Raji (cell line): Measurements from ENCODE around the gene AFF1.

Experiments
- POLR2A ChIP-seq: IDR thresholded peaks from 2 replicates; pipeline ENCODE4 v1.6.1; 2011; ENCODE audit warnings: low read depth, low read length, control low read depth; ENCODE audit not compliant: insufficient read depth

Gene AFF1

DNA sequence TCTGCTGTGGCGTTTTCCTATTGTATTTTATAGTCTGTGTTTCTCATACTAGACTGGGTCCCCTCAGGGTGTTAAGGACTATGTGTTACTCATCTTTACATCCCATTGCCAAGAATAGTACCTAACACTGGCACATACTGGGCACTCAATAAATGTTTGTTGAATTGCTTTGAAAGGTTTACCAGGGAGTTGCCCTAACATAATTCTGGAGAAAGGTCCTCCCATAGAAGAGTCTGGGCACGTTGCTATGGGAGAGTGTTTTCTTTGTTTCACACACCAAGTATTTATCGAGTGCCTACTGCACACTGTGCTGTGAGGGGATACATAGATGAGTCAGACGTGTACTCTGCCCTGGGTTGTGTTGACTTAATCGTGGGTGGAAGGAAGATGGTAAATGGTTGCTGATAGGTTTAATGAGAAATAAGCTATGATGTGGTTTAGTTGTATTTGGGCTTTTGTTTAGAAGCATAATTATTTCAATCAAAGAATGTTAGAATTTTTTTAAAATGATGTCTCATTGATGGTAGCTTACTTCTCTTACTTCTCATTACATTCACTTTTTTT, 42.9 kb downstream of the AFF1 start:
- no peak for TF ChIP-seq POLR2A

DNA sequence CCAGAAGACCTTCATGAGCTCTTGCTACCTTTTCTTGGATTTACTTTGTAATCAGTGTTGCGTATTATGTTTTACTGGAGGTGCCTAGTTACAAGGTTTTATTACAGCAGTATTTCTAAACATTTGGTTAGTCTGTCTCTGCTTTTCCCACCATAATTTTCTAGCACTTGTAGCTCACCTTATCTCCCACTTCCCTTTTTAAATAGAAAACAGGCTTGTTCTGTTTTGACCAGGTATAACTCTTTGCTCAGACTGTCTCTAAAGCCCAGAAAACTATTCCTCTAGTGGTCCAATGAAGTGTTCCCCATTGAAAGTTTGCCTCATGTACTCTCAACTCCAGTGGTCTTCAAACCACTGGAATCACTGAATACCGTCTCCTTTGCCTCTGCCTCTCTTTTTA, 43.9 kb downstream of the AFF1 start:
- TF ChIP-seq POLR2A = no peak

DNA sequence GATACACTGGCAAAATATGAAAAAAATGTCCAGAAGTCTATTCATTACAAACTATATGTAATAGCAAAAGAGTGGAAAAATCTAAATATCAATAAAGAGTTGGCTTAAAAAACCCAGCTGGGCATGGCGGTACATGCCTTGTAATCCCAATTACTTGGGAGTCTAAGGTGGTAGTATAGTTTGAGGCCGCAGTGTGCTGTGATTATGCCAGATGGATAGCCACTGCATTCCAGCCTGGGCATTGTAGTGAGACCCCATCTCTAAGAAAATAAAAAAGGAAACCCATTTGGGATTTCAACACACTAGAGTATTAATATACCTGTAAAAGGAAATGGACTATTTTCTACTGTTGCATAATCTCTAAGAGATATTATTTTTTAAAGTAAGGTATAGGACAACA, 45.4 kb downstream of the AFF1 start:
- TF ChIP-seq POLR2A = no peak

DNA sequence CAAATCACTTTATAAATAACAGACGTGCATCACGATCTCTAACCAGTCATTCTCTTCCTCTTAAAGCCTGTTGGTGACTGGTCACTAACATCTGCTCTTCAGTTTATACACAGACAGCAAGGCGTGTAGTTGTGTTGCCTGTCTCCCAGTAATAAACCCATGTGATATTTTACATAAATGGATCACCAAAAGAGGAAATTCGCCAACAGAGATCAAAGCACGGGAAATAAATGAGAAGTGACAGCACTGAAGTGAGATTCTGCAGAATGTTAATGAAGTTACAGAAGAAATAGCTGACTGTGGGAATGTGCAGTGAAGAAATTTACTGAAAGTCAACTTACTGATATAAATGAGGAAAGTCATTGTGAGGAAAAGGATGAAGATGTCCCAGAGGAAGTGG, 47.0 kb downstream of the AFF1 start:
- TF ChIP-seq POLR2A = no peak

DNA sequence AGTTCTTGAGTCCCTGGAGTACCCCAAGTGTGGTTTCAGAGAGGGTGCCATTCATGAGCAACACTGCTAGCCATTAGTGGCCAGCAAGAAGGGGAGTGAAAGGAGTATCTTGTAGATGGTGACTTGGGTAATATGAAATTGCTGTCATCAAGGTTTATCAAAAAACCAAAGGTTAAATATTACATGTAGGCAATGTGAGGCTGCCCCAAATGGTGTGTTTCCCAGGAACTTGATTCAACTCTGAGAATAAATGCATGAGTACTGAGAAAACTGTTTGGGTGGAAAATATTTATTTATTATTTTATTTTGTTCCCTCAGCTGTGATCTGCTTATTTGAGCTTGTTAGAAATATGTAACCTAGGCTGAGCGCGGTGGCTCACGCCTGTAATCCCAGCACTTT, 55.7 kb downstream of the AFF1 start:
- no peak for TF ChIP-seq POLR2A

DNA sequence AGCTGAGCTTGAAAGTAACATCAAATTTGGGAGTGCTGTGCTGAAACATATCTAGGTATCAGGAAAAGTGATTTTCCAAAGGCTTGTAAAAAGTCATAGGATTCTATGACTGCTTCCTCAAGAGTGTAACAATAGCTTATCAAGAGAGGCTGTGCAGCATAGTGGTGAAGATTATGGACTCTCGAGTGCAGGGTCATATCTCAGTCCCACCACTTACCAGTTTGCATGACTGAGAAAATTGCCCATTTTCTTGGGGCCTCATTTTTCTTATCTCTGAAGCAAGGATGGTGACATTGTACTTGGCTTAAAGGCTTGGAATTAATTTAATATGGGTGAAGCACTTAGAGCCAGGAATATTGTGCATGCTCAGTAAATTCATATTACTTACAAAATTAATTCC, 57.2 kb downstream of the AFF1 start:
- no peak for TF ChIP-seq POLR2A

DNA sequence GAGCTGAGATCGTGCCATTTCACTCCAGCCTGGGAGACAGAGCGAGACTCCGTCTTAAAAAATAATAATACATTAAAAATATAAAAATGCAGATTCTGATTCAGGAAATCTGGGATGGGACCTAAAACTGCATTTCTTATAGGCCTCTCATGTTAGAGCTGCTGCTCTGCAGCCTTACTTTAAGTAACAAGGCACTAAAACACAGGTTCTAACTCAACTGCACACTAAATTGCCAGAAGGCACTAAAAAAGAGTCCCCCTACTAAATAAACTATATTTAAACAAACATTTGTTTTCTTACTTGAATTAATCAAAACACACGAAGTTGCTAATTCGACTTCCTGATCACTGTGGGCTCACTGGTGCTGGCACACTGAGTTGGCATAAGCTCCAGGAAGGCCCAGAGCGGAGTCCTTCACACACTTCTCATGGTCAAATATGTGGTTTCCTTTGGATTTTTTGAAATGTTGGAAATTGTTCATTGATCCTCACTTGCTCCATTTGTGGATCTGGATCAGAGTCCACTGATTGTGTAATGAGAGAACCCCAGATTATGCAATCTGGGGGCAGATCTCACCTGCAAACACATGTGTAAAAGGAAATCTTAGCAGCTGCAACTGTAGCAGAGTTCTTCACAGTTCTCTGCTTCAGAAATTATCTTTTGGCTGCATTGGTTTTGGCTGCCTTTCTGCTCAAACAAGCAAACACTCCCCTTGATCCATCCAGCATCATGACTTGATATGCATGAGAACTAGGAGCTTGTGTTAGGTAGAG, 59.3 kb downstream of the AFF1 start:
- no peak for TF ChIP-seq POLR2A

DNA sequence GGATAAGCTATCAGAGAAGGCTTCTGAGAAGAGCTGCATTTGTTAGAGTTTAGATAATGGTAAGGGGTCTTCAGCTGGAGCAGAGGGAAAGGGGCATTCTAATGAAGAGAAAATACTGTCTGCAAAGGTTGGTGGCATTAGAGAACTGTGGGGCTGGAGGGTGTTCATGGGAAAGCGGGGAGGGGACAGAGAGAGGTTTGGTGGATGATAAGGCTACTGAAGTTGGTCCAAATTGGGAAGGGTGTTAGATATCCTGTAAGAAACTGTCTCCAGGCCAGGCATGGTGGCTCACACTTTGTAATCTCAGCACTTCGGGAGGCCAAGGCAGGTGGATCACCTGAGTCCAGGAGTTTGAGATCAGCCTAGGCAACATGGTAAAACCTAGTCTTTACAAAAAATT, 59.9 kb downstream of the AFF1 start:
- no peak for TF ChIP-seq POLR2A

DNA sequence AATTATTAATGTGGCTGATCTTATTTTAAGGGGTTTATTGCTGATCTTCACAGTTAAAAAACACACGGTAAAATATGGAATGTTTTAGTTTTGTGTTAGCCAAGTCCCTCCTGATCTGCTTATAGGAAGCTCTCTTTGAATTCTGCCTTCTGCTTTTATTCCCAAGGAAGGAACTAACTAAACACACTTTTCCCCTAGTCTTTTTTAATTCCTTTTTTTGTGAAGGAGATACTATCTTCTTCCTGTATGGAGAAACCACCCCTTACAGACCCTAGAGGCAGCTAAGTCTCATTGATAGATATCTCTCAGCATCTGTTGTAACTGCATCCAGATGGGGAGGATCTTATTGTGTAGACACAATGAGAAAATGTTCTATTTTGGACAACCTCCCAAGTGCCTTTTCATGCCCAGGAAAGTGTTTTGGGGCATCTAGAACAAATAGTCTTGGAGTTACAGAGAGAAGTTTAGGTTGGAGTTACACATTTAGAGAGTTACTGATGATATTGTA, 64.4 kb downstream of the AFF1 start:
- TF ChIP-seq POLR2A = no peak

DNA sequence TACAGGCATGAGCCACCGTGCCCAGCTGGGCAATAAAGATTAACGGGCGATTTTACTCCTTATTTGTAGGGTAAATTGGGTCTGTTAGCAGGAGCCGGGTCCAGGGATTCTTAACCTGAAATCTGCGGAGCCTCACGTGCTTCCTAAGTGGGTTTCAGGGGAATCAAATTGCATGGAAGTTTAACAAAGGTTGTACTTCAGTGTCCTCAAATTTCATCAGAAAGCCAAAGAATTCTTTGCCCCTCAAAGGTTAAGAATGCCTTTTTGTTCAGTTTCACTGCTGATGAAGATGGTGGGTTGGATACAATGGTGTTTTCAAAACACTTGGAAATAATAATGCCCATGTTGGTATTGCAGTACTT, 67.9 kb downstream of the AFF1 start:
- TF ChIP-seq POLR2A = no peak

DNA sequence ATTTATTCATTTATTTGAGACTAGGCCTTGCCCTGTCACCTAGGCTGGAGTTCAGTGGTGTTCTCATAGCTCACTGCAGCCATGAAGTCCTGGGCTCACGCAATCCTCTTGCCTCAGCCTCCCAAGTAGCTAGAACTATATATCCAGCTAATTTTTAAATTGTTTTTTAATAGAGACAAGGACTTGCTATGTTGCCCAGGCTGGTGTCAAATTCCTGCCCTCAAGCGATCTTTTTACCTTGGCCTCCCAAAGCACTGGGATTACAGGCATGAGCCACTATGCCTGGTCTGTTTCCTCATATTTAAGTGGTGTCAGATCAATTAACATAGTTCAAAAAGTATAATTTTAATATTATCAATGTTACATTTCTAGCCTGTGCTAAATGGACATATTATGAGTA, 68.5 kb downstream of the AFF1 start:
- no peak for TF ChIP-seq POLR2A

DNA sequence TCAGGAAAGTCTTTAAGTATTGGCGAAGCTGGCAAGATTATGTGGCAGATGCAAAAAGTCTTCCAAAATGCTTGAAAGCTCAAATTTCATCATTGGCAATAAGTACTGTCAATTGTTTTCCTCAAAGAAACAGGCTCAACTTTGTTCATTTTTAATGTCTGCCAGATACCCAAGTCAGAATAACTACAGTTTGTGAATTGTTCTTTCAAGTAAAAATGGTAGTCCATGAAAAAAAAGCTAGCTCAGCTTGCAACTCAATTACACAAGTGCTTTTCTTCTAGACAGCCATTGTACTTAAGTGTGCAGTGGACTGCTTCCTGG, 70.5 kb downstream of the AFF1 start:
- TF ChIP-seq POLR2A = no peak

DNA sequence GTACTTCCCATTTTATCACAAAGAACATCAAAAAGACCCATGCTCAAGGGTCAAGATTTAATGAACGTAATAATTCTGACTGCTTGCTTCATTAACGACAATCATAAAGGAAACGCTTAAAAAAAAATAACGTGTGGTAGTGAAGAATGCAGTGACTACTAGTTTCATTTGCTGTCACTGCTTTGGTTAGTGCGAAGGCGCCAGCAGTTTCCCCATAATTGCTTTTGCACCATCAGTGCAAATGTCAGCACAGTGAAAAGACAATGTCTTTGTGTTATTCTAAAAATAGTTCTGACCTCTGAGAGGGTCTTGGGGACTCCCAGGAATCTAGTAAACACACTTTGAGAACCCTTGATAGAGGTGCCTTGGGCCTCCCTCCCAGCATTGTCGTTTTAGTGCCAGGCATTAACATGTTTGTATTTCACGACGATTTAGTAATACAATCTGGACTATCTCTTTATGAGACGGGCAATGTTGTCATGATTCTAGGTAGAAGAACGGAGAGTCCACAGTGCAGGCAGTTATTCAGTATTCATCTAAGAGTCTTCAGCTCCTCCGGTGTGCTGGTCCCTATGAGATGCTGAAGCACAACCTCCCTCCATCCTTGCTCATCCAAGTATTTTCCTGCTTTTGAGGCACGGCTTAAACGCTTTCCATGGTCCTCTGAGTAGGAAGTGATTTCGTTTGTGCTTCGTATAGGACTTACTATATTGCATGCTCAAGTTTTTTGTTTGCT, 71.0 kb downstream of the AFF1 start:
- no peak for TF ChIP-seq POLR2A

DNA sequence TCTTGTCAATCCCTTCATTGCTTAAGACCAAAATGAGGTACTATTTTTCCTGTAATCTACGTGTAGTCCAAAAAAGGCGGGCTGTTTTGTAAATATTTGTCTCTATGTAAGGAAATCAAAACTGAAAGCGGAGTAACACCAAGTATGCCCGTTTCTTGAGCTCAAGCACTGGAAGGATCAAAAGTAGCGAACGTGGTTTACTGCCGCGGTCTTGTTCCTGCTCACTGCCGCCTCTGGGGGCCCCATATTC, 71.5 kb downstream of the AFF1 start:
- no peak for TF ChIP-seq POLR2A

DNA sequence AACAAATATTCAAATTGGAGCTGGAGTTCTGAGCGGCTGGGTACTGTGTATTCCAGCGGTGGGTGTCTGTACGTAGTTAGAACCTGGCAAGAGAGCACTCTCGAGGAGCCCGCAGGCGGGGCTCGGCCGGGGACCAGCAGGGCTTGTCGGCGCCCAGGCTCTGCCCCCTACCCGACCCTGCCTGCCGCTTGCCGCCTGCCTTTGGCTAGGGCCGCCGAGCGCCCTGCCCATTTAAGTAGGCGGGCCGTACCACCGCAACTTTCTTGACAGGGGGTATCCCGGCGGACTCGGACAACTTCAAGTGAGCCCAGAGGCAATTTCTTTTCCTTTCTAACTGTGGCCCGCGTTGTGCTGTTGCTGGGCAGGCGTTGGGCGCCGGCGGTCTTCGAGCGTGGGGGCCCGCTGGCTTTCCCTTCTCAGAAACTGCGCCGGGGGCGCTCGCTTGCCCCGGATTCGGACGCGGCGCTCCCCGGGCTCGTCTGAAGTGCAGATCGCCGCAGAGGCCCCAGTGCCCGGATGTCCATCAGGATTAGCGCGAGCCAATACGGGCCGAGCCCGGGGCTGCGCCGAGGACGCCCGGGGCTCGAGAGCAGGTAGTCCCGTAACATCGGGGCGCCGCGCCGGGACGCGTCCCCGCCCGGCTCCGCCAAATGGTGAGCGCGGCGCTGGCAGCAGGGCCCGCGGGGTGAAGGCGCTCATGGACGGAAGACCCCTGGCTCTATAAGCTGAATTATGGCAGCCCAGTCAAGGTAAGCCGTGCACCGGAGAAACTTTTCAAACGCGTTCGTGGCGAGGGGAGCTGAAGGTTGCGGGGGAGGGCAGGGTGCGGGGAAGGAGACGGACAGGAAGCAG, 72.1 kb downstream of the AFF1 start:
- peak; percentile 90 for TF ChIP-seq POLR2A

DNA sequence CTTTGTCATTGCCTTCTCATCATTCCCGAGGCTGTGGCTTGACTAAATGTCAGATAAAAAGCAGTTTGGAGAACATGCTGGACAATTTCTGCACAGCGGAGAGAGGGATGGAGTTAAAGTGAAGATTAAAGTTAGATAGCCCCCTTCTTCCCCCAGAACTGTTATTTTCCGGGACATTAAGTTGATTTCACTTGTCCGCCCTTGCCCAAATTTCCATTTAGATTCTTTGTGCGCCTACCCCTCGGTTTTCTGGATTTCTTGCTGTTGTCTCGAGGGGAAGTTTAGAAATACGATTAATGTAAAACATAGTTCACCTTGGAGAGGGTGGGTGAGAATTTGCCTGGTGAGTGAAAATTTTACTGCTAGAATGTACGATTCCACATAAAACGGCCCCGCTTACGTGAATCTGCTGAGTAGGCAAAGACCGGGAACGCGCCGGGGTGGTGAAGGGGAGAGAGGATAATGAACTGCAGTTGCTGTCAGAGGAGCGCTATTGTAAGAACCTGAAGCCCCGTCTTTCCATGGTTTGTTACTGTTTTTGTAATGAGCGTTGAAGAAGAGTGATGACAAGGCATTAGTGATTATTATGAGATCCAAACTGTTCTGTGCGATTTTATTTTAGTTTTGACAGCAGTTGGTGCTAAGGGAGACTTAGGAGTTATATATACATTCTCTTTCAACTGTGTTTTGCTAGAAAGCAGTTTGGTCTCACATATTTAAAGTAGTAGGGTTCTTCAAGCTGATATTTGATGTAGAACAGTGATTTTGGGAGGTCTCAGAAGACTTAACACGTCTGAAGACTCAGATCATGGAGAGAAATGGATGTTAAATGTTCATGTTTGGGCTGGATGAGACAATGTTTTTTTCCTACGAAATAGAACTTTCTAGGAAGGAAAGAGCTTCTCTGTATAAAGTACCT, 73.0 kb downstream of the AFF1 start:
- TF ChIP-seq POLR2A = no peak
